ENCODE data around the gene PLEKHA5.

Gene PLEKHA5

DNA sequence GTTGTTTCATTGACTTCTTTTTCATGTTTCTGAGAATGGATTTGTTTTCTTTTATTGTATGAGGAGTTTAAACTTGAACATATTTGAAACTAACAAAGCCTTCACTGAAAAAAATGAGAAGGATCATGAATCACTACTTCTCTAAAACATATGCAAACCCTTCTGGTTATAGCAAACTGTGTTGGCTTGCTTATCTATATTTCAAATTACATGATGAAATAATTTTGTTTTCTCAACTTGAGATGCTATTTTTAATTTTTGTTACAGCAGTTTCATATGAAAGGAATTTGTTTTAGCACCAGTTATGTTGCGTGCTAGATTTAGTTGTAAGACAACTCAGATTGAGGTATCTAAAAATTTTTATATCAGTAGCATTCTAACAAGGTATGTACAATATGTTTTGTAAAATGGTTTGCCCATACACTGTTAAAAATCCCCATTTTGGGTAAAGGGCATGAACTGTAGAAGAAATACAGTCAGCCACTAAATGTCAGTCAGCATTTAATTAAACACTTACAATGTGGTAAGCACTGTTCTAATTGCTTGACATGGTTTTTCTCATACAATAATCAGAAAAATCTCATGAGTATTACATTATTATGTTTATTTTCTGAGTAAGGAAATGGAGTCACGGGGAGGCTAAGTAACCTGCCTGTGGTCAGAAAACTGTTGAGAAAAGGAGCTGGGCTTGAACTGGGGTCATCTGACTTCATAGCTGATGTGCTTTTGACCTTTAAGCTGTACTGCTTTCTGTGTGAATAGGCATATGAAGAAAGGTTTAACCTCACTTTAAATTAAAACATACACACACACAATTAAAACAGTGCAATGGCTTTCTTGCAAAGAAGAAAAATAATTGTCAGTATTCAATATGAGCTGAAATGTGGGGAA lies 105.7 kb downstream of the PLEKHA5 start:
- DNase-seq, result peak in 1 of 2 donors; percentile 49

- DNase-seq, result no peak
These were observed 107.1 kb downstream of the PLEKHA5 start for GRCh38 chr12:19236656-19237055.

GRCh38 chr12:19238540-19238939 lies 109.0 kb downstream of the PLEKHA5 start:
- DNase-seq, result no peak

DNA sequence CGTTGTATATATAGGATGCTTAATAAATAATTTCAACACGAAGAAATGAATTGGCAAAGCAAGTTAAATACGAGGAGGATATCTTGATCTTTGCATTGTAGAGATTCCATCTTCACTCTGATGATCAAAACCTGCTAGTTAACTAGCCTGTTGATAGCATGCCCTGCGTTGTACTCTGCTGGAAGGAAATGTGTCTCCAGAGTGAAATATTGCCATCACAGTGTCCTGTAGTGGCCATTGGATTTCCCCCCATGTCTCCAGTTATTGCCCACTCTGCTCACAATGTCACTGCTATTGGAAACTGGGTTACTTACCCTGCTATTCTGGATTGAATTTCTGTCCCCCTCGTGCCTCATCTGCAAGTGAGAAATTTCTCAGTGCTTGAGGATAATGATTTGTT lies 109.6 kb downstream of the PLEKHA5 start:
- no peak for DNase-seq

GRCh38 chr12:19239616-19240234 lies 110.2 kb downstream of the PLEKHA5 start:
- DNase-seq, result no peak

DNA sequence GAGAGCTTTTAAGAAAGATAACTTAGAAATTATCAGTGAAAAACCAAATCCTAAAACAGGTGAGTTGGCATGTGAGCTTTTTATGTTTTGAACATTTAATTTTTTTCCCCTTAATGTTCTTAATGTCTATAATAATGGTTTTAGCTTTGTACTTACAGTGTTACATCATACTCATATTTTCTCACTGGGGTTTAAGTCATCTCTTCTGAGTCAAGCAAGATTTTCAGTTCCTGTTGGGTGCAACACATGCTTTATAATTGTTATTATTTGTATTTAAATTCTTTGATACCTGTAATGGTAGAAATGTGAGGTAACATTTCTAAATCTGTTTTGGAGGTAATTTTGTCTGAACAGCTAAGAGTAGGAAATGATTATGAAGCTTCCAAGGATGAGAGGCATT lies 113.0 kb downstream of the PLEKHA5 start:
- DNase-seq, result no peak

DNA sequence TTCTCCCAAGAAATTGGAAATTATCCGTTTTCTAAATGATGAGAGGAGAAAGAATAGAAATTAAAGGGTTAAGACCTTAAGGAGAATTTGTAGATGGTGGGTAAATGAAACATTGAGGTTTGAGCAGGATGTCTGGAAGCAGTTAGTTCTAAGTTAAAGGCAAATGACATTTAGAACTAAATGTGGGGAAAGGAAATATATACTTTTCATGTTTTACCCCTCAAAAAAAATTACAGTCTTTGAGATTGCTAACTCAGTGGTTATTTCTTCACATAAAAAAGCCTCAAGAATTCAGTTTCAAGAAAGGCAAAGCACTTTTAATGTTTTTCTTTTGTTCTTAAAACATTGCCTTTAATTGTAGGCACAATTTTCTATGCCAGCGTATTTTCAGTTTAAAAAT lies 114.0 kb downstream of the PLEKHA5 start:
- no peak for DNase-seq

DNA sequence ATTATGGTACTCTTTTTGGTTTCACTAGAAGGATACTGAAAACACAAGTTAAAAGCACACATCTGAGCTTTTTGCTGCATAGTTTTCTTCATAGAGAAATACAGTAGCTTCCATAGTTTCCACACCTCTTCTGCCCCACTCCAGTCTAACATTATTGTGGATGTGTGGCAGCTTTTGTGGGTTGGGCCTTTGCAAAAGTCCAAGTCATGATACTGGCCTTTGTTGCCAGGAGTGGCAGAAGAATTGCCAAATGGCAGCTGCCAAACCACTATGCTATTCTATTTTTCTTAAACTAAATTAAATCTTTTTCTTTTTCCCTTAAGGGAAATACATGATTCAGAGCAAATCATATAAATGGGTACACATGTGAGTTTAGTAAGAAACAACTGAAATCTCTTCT lies 114.8 kb downstream of the PLEKHA5 start:
- DNase-seq, result no peak

DNA sequence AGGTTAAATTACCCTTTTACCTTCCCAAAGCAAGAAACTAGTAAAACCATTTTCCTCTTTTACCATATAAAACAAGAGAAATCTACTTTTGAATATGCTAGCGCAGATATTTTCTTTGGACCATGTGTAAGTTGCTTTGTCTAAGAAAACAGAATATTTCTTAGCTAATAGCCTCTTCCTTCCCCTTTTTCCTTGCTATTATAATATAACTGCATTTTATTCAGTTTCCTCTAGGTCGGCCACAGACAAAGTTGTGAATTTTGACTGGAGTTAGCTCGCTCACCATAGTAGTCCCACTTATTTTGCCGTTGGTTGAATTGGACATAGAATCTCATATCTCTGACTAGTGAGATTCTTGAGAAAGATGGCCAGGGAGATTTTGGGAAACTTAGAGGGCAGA lies 115.6 kb downstream of the PLEKHA5 start:
- DNase-seq, result no peak

DNA sequence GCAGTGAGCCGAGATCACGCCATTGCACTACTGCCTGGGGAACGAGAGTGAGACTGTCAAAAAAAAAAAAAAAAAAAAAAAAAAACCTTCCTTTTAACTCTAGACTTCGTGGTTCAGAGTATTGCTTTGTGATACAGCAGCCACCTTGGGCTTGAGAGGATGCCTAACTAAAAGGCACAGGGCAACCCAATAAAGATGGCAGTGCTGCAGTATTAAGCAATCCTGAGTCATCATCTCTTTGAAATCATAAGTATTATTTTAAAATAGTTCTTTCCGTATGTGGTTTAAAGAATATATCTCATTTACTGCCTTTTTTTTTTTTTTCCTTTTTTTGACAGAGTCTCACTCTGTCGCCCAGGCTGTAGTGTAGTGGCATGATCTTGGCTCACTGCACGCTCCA lies 116.1 kb downstream of the PLEKHA5 start:
- DNase-seq, result no peak

DNA sequence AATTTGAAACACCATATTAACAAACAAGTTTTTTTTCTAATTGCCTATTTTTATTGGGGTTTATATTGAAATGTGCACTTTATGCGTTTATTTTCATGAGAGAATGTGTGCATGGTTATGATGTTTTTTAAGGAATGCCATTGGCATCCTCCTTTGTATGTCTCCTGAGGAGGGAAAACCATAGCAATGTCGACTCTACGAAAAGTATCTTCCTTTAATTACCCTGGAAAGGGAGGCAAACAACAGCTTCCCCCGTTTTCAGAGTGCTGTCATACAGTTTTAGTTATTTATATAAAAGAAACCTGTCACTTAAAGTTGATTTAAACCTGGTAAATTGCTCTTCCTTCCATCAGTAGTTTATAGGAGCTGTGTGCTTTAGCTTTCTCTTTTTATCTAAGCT lies 117.4 kb downstream of the PLEKHA5 start:
- no peak for DNase-seq

DNA sequence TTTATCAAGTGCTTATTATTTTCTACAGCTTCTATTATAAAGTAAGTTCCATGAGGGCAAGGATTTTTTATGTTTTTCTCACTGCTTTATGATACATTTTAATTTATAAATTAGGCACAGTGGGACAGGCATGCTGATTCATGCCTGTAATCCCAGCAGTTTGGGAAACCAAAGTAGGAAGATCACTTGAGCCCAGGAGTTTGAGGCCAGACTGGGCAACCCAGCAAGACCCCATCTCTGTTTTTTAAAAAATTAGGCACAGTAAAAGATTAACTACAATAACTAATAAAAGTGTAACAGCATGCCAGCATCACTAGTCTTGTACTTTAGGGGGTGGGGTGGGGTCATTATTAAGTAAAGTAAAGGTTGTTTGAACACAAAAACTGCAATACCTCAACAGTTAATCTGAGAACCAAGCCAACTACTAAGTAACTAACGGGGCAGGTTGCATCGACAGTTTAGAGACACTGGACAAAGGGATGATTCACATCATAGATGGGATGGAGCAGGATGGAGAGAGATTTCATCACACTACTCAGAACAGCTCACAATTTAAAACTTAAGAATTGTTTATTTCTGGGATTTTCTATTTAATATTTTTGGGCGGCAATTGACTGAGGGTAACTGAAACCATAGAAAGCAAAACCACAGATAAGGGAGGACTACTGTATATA lies 119.5 kb downstream of the PLEKHA5 start:
- no peak for DNase-seq

GRCh38 chr12:19251481-19252132 lies 122.1 kb downstream of the PLEKHA5 start:
- DNase-seq, result no peak

DNA sequence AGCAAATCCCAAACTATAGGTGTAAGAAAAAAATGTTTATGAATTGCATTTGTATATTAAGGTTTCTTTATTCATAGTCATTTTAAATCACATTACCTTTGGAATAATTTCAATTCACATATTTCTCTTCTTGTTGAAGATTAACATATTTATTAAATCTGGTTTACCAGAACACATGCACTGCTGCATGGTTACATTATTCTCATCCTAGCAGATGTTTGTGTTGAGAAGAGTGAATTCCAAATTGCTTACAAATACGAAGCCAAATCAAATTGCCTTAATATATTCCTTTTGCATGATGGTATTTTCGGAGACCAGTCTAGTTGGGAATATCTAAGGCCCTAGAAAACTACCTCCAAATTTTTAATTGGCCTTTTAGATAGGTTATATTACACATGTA lies 130.6 kb downstream of the PLEKHA5 start:
- DNase-seq, result no peak

GRCh38 chr12:19261773-19262172 lies 132.2 kb downstream of the PLEKHA5 start:
- no peak for DNase-seq

DNA sequence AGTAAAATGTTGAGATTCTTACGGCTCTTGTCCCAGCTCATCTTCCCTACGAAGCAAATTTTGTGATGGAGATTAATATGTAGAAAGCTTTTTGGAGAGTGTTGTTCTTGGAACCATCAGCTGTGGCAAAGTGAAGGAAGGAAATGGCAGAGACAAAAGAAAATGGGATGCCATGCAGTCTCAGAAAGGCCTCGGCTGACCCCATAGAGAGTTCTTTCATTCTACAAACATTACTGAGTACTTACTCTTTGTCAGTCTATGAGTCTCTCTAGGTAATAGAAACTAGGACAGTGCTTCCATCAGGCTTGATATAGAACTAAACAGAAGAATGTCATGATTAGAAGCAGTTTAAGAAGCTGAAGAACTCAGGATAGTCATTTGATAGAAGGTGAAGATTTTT lies 134.1 kb downstream of the PLEKHA5 start:
- no peak for DNase-seq

DNA sequence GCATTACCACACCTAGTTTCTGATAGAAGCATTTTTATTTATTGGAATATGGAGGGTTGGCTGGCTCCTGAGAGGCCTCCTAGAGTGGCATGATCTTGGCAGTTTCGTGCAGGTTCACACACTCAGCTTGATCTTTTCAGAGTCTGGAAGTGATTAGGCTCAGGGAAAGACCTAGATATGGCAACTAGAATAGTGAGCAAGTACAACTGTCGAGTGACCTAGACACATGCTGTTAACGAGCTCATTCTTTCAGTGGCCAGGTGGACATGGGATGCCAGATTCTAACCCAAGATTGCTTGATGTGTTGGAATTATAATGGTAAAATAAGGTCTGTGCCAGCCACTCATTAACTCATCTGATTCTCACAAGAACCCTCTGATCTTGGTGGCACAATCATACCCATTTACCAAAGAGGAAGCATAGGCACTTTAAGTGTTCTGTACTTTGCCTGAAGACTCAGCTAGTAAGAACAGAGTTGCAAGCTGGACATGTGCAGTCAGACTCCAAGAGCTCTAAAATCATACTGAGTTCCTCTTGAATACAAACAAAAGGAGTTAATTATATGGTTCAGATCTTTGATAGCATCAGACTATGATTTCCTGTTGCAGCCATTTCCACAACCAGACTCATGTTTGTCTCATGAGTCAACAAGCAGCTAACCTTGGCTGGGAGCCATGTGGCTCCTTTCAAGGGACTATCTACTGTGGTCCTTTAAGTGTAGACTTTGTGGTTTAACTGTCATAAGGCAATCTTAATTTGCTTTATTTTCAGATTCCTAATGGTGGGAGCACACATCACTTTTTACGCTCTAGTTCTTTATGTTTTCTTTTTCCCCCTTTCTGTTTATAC lies 144.2 kb downstream of the PLEKHA5 start:
- no peak for DNase-seq

GRCh38 chr12:19276767-19277166 lies 147.2 kb downstream of the PLEKHA5 start:
- no peak for DNase-seq

DNA sequence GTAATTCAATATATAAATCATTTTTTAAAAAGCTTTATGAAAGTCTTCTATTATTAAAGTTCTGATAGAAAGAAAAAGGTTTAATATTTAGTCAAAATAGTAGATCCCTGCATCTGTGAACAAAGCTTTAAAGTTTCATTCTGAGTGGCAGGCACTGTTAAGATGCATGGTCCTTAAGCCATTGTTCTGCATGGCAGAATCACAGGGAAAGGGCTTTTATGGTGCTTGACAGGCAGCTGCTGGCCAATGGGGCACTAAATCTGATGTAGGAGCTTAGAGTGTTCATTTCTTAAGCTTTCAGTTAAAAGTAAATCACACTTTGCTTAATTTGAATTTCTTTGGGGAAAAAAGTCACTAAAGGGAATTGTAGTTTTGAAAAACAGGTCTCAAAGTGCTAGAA lies 148.2 kb downstream of the PLEKHA5 start:
- no peak for DNase-seq

GRCh38 chr12:19278407-19278806 lies 148.9 kb downstream of the PLEKHA5 start:
- no peak for DNase-seq

- no peak for DNase-seq
These were observed 152.7 kb downstream of the PLEKHA5 start for GRCh38 chr12:19282133-19282699.

- DNase-seq, result no peak
These were observed 155.1 kb downstream of the PLEKHA5 start for GRCh38 chr12:19284658-19285057.

Measured in hippocampal formation (tissue), 2 donors.